NK-92 (cell line): ENCODE measurements around the gene DNPH1.

Source experiments
- DNase-seq: peaks from one replicate; lab custom pipeline; 2025; ENCODE audit not compliant: unreplicated experiment; lab: John Stamatoyannopoulos, UW

Gene DNPH1

DNA sequence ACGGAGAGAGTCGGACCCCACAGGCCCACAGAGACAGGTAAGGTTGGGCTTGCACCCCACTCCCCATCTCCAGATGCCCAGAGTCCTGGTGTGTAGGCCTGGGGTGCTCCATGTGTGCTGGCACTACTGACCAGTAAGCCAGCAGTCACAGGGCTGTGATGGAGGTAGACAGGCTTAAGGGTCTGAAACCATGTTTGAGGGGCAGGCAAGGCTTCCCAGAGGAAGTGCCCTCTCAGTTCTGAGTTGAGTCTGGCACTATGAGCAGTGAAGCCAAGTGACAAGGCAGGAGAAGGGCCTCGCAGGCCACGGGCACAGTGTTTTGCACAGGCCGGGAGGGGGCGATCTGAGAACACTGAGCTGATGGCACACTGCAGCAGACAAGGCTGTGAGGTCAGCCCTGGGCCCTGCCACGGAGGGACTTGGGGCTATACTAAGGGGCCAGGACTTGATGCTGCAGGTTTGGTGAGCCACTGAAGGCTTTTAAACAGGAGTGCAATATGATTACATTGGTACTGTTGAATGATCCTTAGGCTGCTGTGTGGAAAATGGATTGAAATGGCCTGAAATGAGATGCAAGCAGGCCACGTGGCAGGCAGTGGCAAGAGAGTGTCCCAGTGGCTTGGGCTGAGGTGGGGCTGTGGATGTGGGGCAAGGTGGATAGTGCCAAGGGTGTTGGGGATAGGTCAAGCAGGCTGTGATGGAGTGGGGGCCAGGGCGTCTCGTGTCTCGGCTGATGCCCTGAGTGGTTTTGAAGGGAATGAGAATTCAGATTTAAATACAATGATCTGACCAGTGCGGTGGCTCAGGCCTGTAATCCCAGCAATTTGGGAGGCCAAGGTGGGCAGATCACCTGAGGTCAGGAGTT lies 34.3 kb upstream of the DNPH1 start:
- no peak for DNase-seq

DNA sequence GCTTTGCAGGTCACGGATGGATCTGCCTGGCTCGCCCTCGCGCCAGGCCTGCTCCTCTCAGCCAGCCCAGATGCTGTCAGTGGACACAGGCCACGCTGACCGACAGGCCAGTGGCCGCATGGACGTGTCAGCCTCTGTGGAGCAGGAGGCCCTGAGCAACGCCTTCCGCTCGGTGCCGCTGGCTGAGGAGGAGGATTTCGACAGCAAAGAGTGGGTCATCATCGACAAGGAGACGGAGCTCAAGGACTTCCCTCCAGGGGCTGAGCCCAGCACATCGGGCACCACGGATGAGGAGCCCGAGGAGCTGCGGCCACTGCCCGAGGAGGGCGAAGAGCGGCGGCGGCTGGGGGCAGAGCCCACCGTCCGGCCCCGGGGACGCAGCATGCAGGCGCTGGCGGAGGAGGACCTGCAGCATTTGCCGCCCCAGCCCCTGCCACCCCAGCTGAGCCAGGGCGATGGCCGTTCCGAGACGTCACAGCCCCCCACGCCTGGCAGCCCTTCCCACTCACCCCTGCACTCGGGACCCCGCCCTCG lies 33.6 kb upstream of the DNPH1 start:
- no peak for DNase-seq

- DNase-seq, result no peak
Measured at GRCh38 chr6:43262000-43262779, 32.9 kb upstream of the DNPH1 start.

DNA sequence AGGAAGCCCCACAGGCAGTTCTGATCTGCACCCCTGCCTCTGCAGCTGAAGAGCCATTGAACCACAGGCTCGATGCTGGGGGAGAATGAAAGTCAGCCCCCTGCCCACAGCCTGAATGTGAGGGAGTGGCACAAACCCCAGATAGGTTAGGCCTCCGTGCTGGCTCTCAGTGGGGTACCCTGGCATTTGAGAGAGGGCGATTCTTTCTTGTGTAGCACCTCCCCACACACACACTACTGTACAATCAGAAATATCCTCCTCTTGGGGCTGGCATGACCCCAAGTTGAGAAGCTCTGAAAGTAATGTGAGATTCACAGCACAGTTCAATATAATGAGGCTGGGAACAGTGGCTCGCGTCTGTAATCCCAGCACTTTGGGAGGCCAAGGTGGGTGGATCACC lies 31.9 kb upstream of the DNPH1 start:
- no peak for DNase-seq

DNA sequence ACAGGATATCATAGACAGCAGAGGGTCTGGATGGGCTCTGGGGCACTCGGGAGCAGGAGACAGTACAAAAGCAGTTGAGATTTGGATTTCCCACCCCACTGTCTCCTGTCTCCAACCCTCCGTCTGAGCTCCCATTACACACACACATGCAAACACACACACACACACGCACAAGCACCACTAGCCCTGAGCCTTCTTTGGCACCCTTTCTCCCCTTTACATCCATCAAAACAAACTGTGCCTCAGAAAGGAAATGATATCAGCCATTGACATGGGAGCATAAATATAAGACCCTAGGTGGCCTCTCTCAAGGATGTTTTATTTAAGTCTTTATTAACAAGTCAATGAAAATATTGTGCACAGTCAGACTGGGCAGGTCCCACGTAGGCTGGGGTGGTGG lies 31.5 kb upstream of the DNPH1 start:
- DNase-seq, result no peak

DNA sequence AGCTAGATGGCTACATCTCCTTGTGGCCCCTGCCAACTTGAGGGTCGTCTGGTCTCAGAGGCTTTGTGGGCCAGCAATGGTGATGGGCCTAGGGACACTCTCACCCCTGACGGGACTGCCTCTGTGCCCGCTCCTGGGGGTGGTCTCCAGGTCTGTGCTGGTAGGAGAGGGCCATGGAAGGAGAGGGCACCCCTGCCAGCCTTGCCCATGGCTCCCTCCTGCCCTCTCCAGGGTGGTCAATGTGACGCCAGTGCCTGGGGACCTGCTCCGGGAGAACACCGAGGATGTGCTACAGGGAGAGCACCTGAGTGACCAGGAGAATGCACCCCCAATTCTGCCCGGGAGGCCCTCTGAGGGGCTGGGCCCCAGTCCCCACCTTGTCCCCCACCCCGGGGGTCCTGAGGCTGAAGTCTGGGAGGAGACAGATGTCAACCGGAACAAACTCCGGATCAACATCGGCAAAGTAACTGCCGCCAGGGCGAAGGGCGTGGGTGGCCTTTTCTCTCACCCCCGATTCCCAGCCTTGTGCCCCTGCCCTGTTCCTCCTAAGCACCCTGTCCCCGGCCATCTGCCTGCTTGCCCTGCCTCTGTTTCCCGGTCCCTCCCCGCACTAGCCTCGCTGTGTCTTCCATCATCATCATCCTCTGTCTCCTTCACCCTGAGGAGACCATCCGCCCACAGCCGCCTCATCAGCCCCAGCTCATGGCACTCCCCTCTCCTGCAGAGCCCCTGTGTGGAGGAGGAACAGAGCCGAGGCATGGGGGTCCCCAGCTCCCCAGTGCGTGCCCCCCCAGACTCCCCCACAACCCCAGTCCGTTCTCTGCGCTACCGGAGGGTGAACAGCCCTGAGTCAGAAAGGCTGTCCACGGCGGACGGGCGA lies 29.8 kb upstream of the DNPH1 start:
- DNase-seq, result no peak

DNA sequence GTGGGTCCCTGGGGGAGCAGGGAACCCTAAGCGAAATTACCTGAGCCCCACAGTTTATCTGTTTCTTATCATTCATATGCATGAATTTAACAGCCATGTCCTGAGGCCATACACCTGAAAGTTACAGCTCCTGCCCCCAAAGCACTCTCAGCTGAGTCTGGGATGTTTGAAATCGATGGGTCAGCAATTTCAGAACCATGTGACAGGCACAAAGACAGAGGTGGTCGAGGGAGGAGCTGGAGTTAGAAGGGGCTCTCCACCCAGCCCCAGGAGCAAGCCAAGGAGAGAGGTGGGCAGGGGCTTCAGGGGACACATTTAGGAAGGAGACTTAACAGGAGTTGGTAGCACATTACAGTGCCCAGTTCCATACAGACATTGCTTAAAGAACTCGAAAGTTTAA lies 28.9 kb upstream of the DNPH1 start:
- DNase-seq, result no peak

DNA sequence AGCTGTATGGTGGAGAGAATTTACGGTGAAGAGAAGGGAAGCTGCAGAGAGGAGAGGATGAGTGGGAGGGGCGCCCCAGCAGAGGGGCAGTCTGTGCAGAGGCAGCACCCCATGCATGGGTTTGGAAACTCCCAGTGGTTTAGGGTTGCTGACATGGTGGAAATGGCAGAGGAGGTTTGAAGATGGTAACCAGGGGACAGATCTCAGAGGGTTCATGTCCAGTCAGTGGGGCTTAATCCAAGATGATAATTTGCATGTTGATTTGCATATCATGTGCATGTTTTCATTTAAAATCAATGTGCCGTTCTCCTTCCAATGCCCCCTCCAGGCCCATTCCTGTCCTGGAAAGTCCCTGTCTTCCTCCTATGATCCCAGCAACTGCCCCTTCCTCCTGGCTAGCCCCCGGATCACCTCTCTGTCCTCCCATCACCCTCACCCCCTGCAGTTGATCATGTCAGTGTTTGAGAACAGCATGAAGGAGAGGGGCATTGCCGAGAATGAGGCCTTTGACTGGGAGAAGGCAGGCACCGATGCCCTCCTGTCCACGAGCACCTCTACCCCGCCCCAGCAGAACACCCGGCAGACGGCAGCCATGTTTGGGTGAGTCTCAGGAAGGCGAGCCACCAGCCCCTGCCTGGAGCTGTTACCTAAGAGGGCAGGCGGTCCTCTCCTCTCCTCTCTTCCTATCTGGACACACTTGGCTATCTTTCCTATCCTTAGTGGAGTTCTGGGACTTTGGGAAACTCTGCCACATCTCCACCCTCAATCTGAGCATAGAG lies 28.3 kb upstream of the DNPH1 start:
- DNase-seq, result no peak

DNA sequence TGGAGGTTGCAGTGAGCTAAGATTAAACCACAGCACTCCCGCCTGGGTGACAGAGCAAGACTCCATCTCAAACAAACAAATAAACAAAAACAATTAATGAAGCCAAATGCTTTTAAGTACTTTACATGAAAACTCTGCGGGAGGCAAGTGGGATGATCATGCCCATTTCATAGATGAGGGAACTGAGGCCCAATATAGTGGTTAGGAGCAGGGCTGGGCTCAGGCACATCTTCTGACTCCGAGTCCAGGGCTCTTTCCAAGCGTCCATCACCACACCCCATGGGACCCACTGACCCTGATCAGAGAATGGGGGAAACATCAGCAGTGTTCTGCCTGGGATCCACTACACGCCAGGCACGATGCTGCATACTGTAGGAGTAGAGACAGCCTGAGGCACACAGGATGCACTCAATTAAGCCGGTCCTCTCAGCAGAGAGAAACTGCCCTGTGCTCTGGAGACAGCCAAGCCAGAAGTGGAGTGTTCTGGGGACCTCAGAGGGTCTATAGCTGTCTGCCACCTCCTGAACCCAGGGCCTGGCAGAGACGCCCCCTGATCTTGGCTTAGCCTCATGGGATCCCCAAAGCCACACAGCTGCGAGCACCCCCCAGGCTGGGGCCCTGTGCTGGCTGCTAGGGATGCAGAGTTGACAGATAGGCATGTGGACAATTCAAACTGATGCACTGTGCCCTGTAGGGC lies 27.5 kb upstream of the DNPH1 start:
- DNase-seq, result no peak

- DNase-seq, result no peak
Measured at GRCh38 chr6:43255408-43256054, 26.2 kb upstream of the DNPH1 start.

DNA sequence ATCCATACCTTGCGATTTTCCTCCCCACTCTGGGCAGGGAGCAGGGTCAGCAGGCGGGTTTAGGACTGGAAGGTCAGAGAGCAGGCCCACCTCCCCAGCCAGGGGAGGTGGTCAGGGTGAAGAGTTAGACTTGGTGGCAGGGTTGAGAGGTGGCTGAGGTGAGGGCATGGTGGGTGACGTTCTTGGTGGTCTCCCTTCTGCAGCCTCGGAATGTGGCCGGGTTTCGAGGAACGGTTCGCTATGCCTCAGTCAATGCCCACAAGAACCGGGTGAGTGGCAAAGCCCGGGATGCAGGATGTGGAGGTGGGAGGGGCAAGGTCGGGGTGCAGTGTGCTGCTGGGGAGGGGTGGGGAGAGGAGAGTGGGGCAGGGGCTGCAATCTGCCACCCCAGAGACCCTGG lies 25.6 kb upstream of the DNPH1 start:
- DNase-seq, result no peak

GRCh38 chr6:43254138-43254817 lies 25.0 kb upstream of the DNPH1 start:
- no peak for DNase-seq

DNA sequence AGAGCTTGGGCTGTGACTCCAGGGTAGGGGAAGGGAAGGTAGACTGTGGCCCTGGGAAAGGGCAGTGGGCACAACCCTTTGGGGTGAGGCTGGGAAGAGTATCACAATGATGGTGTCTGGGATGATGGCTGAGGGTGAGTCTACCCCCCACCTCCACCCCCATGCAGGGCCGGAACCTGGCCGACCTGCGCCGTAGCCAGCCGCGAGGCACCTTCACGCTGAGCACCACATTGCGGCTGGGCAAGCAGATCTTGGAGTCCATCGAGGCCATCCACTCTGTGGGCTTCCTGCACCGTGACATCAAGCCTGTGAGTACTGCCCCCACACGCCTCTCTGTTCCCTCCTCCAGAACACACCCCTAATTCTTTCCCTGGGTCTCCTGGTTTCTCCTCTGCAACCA lies 24.1 kb upstream of the DNPH1 start:
- no peak for DNase-seq

DNA sequence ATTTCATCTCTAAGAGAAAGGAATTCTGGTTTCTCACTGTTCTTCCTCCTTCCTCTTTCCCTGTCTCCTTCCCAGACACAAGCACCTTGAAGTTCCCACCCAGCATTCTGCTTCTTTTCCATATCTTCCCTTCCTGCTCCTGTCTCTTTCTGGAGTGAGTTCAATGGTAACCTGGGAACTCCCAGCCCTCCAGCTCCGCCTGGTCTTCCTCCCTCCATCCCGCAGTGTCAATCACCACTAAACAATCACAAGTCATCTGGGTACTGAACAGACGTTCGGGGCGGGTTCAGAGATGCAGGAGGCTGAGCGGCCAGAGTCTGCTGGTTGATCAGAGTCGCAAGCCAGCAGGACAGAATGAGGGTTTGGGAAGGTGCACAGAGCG lies 21.7 kb upstream of the DNPH1 start:
- no peak for DNase-seq

DNA sequence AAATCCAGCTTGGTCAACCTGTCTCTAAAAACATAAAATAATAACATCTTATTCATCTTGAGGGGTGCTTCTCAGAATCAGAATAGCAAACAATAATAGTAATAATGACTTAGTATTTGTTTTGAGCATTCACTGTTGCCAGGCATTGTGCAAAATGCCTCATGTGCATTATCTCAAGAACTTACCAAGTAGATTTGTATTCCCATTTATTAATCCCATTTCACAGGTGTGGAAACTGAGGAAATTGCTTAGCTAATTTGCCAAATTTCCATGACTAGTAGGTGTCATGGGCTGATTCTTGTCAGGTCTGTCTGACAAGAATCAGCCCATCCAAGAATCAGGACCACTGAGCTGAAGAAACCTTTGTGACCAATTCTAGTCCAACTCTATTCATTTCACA lies 19.5 kb upstream of the DNPH1 start:
- DNase-seq, result no peak

GRCh38 chr6:43248101-43248500 lies 18.8 kb upstream of the DNPH1 start:
- no peak for DNase-seq

- no peak for DNase-seq
Measured at GRCh38 chr6:43247114-43247999, 18.1 kb upstream of the DNPH1 start.
